ENCODE results near the gene SBK2. TPM values are rescaled to one million over a fixed set of nuclear protein-coding genes. Genes with fewer than 3 reads are reported as not detected.

SBK2 gene
- total and polyA plus RNA-seq, 2 donors (not counting 1 experiment from before 2014, with no cell fraction given): not detected

DNA sequence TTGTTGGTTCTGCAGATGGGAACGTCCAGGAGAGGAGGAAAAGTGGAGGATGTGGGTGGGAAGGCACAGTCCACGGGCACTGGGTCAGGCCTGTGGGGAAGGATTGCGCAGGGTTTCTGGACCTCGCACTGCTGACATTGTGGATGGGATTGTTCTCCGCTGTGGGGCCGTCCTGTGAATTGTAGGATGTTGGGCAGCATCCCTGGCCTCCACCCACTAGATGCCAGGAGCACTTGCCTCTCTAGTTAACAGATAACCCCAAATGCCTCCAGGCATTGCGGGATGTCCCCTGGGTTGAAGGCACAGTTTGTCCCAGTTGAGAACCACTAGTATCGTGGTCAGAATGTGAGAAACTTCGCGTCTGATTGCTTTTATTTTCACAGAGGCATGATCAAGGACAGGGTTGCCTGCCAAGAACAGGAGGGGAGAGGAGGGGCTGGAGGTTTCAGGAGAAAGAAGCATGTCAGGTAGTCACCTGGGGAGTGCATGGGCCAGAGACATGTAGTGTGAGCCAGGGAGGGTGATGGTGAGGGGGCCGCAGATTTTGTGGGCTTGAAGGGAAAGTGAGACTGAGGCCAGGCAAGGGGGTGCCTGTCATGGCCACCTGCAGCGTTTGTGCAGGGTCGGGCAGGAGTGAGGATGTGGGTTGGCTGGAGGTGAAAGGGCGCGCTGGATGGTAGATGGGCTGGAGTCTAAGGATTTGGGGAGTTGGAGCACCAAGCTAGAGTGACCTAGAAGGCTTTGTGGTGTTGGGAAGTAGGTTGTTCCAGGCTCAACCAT is 57.3 kb downstream of the SBK2 start:
- Histone ChIP-seq H3K4me3 (replicated peaks in 1 of 4; ENCODE audit: control extremely low read depth in 1 of 4, insufficient read depth in 1 of 4, low read depth in 3 of 4, low read length in 4 of 4) (no peak overlapping the region), H3K79me2 (ENCODE audit: control insufficient read depth, insufficient read depth, low read length) (peaks cover 20% of the 10 kb centered on the region), H3K4me2 (ENCODE audit: extremely low read depth, insufficient read depth, low read length) (no peak overlapping the region), H2AFZ (ENCODE audit: low read length) (no peak overlapping the region), H3K4me1 (ENCODE audit: control insufficient read depth, extremely low read depth, insufficient read depth, low read length) (peaks cover 6% of the 10 kb centered on the region), H3K9ac (ENCODE audit: insufficient read depth, low read length) (no peak overlapping the region), H3K27me3 (ENCODE audit: control insufficient read depth, insufficient read depth, low read length) (no peaks in the 10 kb centered on the region), H3K36me3 (ENCODE audit: control insufficient read depth, insufficient read depth, low read length) (peaks cover 13% of the 10 kb centered on the region), H4K20me1 (ENCODE audit: control insufficient read depth, extremely low read depth, insufficient read depth, low read length) (no peaks in the 10 kb centered on the region), H3K27ac (ENCODE audit: insufficient read depth, low read length) (no peak overlapping the region), H3K9me3 (ENCODE audit: control insufficient read depth, insufficient read depth, low read depth, low read length) (no peaks in the 10 kb centered on the region)
- TF ChIP-seq, protein P1, sequence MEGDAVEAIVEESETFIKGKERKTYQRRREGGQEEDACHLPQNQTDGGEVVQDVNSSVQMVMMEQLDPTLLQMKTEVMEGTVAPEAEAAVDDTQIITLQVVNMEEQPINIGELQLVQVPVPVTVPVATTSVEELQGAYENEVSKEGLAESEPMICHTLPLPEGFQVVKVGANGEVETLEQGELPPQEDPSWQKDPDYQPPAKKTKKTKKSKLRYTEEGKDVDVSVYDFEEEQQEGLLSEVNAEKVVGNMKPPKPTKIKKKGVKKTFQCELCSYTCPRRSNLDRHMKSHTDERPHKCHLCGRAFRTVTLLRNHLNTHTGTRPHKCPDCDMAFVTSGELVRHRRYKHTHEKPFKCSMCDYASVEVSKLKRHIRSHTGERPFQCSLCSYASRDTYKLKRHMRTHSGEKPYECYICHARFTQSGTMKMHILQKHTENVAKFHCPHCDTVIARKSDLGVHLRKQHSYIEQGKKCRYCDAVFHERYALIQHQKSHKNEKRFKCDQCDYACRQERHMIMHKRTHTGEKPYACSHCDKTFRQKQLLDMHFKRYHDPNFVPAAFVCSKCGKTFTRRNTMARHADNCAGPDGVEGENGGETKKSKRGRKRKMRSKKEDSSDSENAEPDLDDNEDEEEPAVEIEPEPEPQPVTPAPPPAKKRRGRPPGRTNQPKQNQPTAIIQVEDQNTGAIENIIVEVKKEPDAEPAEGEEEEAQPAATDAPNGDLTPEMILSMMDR (conservative IDR thresholded peaks at IDR 0.05 in 1 of 2, IDR thresholded peaks at IDR 0.05 in 1 of 2; ENCODE audit: low read depth in 1 of 2, low read length in 2 of 2): no peak
- TF ChIP-seq EZH2 (IDR thresholded peaks at IDR 0.05; ENCODE audit: low read length, missing control alignments): no peak
- DNase-seq (ENCODE audit: low read depth in 2 of 2): no peak

DNA sequence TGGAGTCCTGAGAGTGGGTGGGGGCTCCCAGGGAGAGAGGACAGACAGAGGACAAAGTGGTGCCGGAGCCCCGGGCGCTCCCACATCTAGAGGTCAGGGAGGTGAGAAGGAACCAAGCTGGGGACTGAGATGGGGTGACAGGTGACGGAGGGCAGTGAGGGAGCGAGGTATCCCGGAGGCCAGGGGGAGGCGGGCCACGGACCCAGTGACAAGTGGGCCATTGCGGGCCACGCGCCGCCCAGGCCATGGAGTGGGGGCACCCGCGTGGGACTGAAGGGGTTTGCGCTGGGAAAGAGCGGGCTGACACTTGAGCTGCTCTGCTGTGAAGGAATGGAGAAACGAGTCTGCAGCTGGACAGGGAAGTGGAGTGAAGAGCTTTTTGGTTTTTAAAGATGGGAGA is 57.9 kb downstream of the SBK2 start:
- no peaks in the 10 kb centered on the region for H3K4me1 ChIP-seq (ENCODE audit: control insufficient read depth, extremely low read depth, insufficient read depth, low read length)
- H3K79me2 ChIP-seq (ENCODE audit: control insufficient read depth, insufficient read depth, low read length): peaks cover 18% of the 10 kb centered on the region
- no peak for TF ChIP-seq EZH2 (IDR thresholded peaks at IDR 0.05; ENCODE audit: low read length, missing control alignments)
- TF ChIP-seq, protein P1 (conservative IDR thresholded peaks at IDR 0.05 in 1 of 2, IDR thresholded peaks at IDR 0.05 in 1 of 2; ENCODE audit: low read depth in 1 of 2, low read length in 2 of 2): no peak
- H3K4me2 ChIP-seq (ENCODE audit: extremely low read depth, insufficient read depth, low read length): no peak overlapping the region
- DNase-seq (ENCODE audit: low read depth in 2 of 2): no peak
- no peaks in the 10 kb centered on the region for H4K20me1 ChIP-seq (ENCODE audit: control insufficient read depth, extremely low read depth, insufficient read depth, low read length)
- no peak overlapping the region for H2AFZ ChIP-seq (ENCODE audit: low read length)
- H3K27me3 ChIP-seq (ENCODE audit: control insufficient read depth, insufficient read depth, low read length): no peaks in the 10 kb centered on the region
- no peaks in the 10 kb centered on the region for H3K9me3 ChIP-seq (ENCODE audit: control insufficient read depth, insufficient read depth, low read depth, low read length)
- peaks cover 13% of the 10 kb centered on the region for H3K36me3 ChIP-seq (ENCODE audit: control insufficient read depth, insufficient read depth, low read length)
- H3K9ac ChIP-seq (ENCODE audit: insufficient read depth, low read length): no peak overlapping the region
- no peak overlapping the region for H3K4me3 ChIP-seq (replicated peaks in 1 of 4; ENCODE audit: control extremely low read depth in 1 of 4, insufficient read depth in 1 of 4, low read depth in 3 of 4, low read length in 4 of 4)
- no peak overlapping the region for H3K27ac ChIP-seq (ENCODE audit: insufficient read depth, low read length)

Other genes with a start within 250 kb of the SBK2 start
- not detected in 2 replicates for gene TMEM150B, start 211.8 kb downstream of the SBK2 start, total RNA-seq
- gene TMEM150B, start 211.8 kb downstream of the SBK2 start, polyA plus RNA-seq: not detected in 2 replicates
- gene KMT5C, start 197.3 kb downstream of the SBK2 start, total RNA-seq: 4.1 and 4.6 TPM in 2 replicates
- gene KMT5C, start 197.3 kb downstream of the SBK2 start, polyA plus RNA-seq: 1.9 and 2.5 TPM in 2 replicates
- gene COX6B2, start 182.4 kb downstream of the SBK2 start, total RNA-seq: under 0.01 and 0.17 TPM in 2 replicates
- gene COX6B2, start 182.4 kb downstream of the SBK2 start, polyA plus RNA-seq: 0.03 and 0.14 TPM in 2 replicates
- gene GARIN5B, start 173.9 kb downstream of the SBK2 start, total RNA-seq: not detected in 2 replicates
- not detected in 2 replicates for gene GARIN5B, start 173.9 kb downstream of the SBK2 start, polyA plus RNA-seq
- gene IL11, start 166.7 kb downstream of the SBK2 start, total RNA-seq: 0.66 and 1.0 TPM in 2 replicates
- 1.2 and 1.3 TPM in 2 replicates for gene IL11, start 166.7 kb downstream of the SBK2 start, polyA plus RNA-seq
- gene TMEM190, start 160.3 kb downstream of the SBK2 start, total RNA-seq: not detected in 2 replicates
- 0.14 TPM in 1 of 2 replicates, not detected in the other for gene TMEM190, start 160.3 kb downstream of the SBK2 start, polyA plus RNA-seq
- gene TMEM238, start 152.8 kb downstream of the SBK2 start, total RNA-seq: 0.26 and 0.33 TPM in 2 replicates
- gene TMEM238, start 152.8 kb downstream of the SBK2 start, polyA plus RNA-seq: not detected in 2 replicates
- gene RPL28, start 151.2 kb downstream of the SBK2 start, total RNA-seq: 146 and 168 TPM in 2 replicates
- 548 and 665 TPM in 2 replicates for gene RPL28, start 151.2 kb downstream of the SBK2 start, polyA plus RNA-seq
- 37.5 and 41.0 TPM in 2 replicates for gene UBE2S, start 129.3 kb downstream of the SBK2 start, total RNA-seq
- 25.4 and 74.6 TPM in 2 replicates for gene UBE2S, start 129.3 kb downstream of the SBK2 start, polyA plus RNA-seq
- gene SHISA7, start 93.8 kb downstream of the SBK2 start, total RNA-seq: not detected in 2 replicates
- gene SHISA7, start 93.8 kb downstream of the SBK2 start, polyA plus RNA-seq: not detected in 2 replicates
- 34.2 and 35.5 TPM in 2 replicates for gene ISOC2, start 75.5 kb downstream of the SBK2 start, total RNA-seq
- gene ISOC2, start 75.5 kb downstream of the SBK2 start, polyA plus RNA-seq: 24.8 and 27.7 TPM in 2 replicates
- not detected in 2 replicates for gene C19orf85, start 72.4 kb downstream of the SBK2 start, total RNA-seq
- gene C19orf85, start 72.4 kb downstream of the SBK2 start, polyA plus RNA-seq: not detected in 2 replicates
- gene ZNF628, start 60.5 kb downstream of the SBK2 start, total RNA-seq: 0.77 and 1.3 TPM in 2 replicates
- 0.49 and 0.86 TPM in 2 replicates for gene ZNF628, start 60.5 kb downstream of the SBK2 start, polyA plus RNA-seq
- 12.1 and 18.2 TPM in 2 replicates for gene NAT14, start 51.9 kb downstream of the SBK2 start, total RNA-seq
- 18.3 and 19.3 TPM in 2 replicates for gene NAT14, start 51.9 kb downstream of the SBK2 start, polyA plus RNA-seq
- 19.3 and 19.7 TPM in 2 replicates for gene SSC5D, start 48.7 kb downstream of the SBK2 start, total RNA-seq
- 2.1 and 3.0 TPM in 2 replicates for gene SSC5D, start 48.7 kb downstream of the SBK2 start, polyA plus RNA-seq
- 0.26 and 0.66 TPM in 2 replicates for gene SBK3, start 8.4 kb upstream of the SBK2 start, total RNA-seq
- gene SBK3, start 8.4 kb upstream of the SBK2 start, polyA plus RNA-seq: not detected in 2 replicates
- 3.3 and 5.4 TPM in 2 replicates for gene ZNF579, start 43.7 kb upstream of the SBK2 start, total RNA-seq
- gene ZNF579, start 43.7 kb upstream of the SBK2 start, polyA plus RNA-seq: 4.2 and 5.0 TPM in 2 replicates
- 2.3 TPM in 2 replicates for gene FIZ1, start 62.4 kb upstream of the SBK2 start, total RNA-seq
- 1.8 and 2.7 TPM in 2 replicates for gene FIZ1, start 62.4 kb upstream of the SBK2 start, polyA plus RNA-seq
- 13.4 and 16.8 TPM in 2 replicates for gene ZNF524, start 63.2 kb upstream of the SBK2 start, total RNA-seq
- 2.4 and 2.6 TPM in 2 replicates for gene ZNF524, start 63.2 kb upstream of the SBK2 start, polyA plus RNA-seq
- 0.51 and 1.2 TPM in 2 replicates for gene ZNF865, start 68.5 kb upstream of the SBK2 start, total RNA-seq
- 1.2 TPM in 2 replicates for gene ZNF865, start 68.5 kb upstream of the SBK2 start, polyA plus RNA-seq
- gene ZNF784, start 87.4 kb upstream of the SBK2 start, total RNA-seq: 4.6 and 5.6 TPM in 2 replicates
- 1.6 and 2.0 TPM in 2 replicates for gene ZNF784, start 87.4 kb upstream of the SBK2 start, polyA plus RNA-seq
- gene ZNF580, start 103.9 kb upstream of the SBK2 start, total RNA-seq: 3.3 and 4.1 TPM in 2 replicates
- 7.2 and 10.9 TPM in 2 replicates for gene ZNF580, start 103.9 kb upstream of the SBK2 start, polyA plus RNA-seq
- gene ZNF581, start 106.5 kb upstream of the SBK2 start, total RNA-seq: 33.4 and 40.1 TPM in 2 replicates
- 9.0 and 9.2 TPM in 2 replicates for gene ZNF581, start 106.5 kb upstream of the SBK2 start, polyA plus RNA-seq
- gene CCDC106, start 111.1 kb upstream of the SBK2 start, total RNA-seq: 8.0 and 10.2 TPM in 2 replicates
- 4.5 and 5.9 TPM in 2 replicates for gene CCDC106, start 111.1 kb upstream of the SBK2 start, polyA plus RNA-seq
- gene U2AF2, start 117.9 kb upstream of the SBK2 start, total RNA-seq: 66.8 and 84.1 TPM in 2 replicates
- 53.5 and 93.3 TPM in 2 replicates for gene U2AF2, start 117.9 kb upstream of the SBK2 start, polyA plus RNA-seq
- 16.2 and 47.1 TPM in 2 replicates for gene EPN1, start 138.1 kb upstream of the SBK2 start, total RNA-seq
- 48.6 and 81.8 TPM in 2 replicates for gene EPN1, start 138.1 kb upstream of the SBK2 start, polyA plus RNA-seq
- gene NLRP9, start 201.3 kb upstream of the SBK2 start, total RNA-seq: not detected in 2 replicates
- not detected in 2 replicates for gene NLRP9, start 201.3 kb upstream of the SBK2 start, polyA plus RNA-seq
- not detected in 2 replicates for gene RFPL4A, start 222.0 kb upstream of the SBK2 start, total RNA-seq
- gene RFPL4A, start 222.0 kb upstream of the SBK2 start, polyA plus RNA-seq: not detected in 2 replicates
- not detected in 2 replicates for gene RFPL4AL1, start 232.0 kb upstream of the SBK2 start, total RNA-seq
- gene RFPL4AL1, start 232.0 kb upstream of the SBK2 start, polyA plus RNA-seq: not detected in 2 replicates